ENCODE measurements around the gene RIOX2.
A peak's percentile ranks its signal among the peaks of the same experiment; 100 is the strongest.

Gene RIOX2

DNA sequence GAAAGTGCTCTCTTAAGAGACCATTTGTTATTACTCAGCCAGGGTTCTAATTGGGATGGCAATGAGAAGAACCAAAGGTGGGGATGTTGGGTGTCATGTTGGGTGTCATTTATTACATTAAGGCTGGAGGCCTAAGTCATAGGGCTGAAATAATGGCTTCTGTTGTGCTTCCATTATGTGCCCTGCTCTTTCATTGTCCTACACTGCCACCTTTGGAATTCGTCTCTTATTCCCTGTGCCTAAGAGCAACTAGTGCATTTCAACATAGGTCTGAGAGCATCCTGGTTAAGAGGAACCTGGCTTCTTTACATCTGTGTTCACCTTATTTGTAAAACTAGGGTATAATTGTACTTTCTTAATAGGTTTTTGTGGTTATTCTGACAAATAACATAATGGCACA is 32.2 kb downstream of the RIOX2 start:
- H3K36me3 ChIP-seq: peaks cover 65% of the 10 kb centered on the region

GRCh38 chr3:97939401-97939800 is 32.8 kb downstream of the RIOX2 start:
- Histone ChIP-seq H3K36me3 (peaks cover 63% of the 10 kb centered on the region), H3K4me3 (ENCODE audit: low read depth, low read length) (no peak overlapping the region), H3K27ac (peak overlapping the region; percentile 32), H3K9me3 (ENCODE audit: severe bottlenecking) (no peaks in the 10 kb centered on the region), H3K27me3 (ENCODE audit: insufficient read depth, low read depth, severe bottlenecking) (no peaks in the 10 kb centered on the region)
- no peak for TF ChIP-seq CTCF (IDR thresholded peaks at IDR 0.05; ENCODE audit: low read depth, low read length)
- no peak for DNase-seq

More for the DNA sequence above, 32.2 kb downstream of the RIOX2 start:
- TF ChIP-seq CTCF (IDR thresholded peaks at IDR 0.05; ENCODE audit: low read depth, low read length): peak; percentile 29; the same call in 1 of the 2 replicates
- H3K27ac ChIP-seq: peak overlapping the region; percentile 32; the same call in 1 of the 2 replicates
- DNase-seq: no peak
- H3K27me3 ChIP-seq (ENCODE audit: insufficient read depth, low read depth, severe bottlenecking): no peaks in the 10 kb centered on the region
- no peak overlapping the region for H3K4me3 ChIP-seq (ENCODE audit: low read depth, low read length)
- H3K9me3 ChIP-seq (ENCODE audit: severe bottlenecking): no peaks in the 10 kb centered on the region

- TF ChIP-seq CTCF (IDR thresholded peaks at IDR 0.05; ENCODE audit: low read depth, low read length): no peak
- Histone ChIP-seq H3K27ac (no peak overlapping the region), H3K36me3 (peaks cover 63% of the 10 kb centered on the region), H3K4me3 (ENCODE audit: low read depth, low read length) (no peak overlapping the region), H3K27me3 (ENCODE audit: insufficient read depth, low read depth, severe bottlenecking) (no peaks in the 10 kb centered on the region), H3K9me3 (ENCODE audit: severe bottlenecking) (no peaks in the 10 kb centered on the region)
- no peak for DNase-seq
Measured at GRCh38 chr3:97938444-97938843, 33.8 kb downstream of the RIOX2 start.

DNA sequence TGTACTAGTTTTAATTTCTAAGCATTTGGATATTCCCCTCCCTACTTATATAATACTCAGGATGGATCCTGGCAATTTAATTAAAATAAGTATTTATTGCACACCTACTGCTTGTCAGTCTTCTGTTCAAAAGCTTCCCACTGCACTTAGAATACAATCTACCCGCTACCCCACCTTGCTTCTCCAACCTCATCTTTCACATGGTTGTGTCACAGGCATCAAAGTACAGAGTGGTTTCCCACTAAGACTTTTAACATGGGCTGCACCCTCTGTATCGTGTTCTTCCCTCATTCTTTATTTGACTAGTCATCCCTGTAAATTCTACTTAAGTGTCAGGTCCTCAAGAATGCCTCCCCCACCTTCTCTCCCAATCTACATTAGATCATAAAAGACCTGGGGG is 35.0 kb downstream of the RIOX2 start:
- no peak for TF ChIP-seq CTCF (IDR thresholded peaks at IDR 0.05; ENCODE audit: low read depth, low read length)
- Histone ChIP-seq H3K4me3 (ENCODE audit: low read depth, low read length) (no peak overlapping the region), H3K9me3 (ENCODE audit: severe bottlenecking) (no peaks in the 10 kb centered on the region), H3K27ac (no peak overlapping the region), H3K27me3 (ENCODE audit: insufficient read depth, low read depth, severe bottlenecking) (no peaks in the 10 kb centered on the region), H3K36me3 (peaks cover 54% of the 10 kb centered on the region)
- DNase-seq: no peak

- no peak overlapping the region for H3K27ac ChIP-seq
- no peak for DNase-seq
- TF ChIP-seq CTCF (IDR thresholded peaks at IDR 0.05; ENCODE audit: low read depth, low read length): no peak
- H3K36me3 ChIP-seq: peaks cover 50% of the 10 kb centered on the region
- no peaks in the 10 kb centered on the region for H3K9me3 ChIP-seq (ENCODE audit: severe bottlenecking)
- no peak overlapping the region for H3K4me3 ChIP-seq (ENCODE audit: low read depth, low read length)
- H3K27me3 ChIP-seq (ENCODE audit: insufficient read depth, low read depth, severe bottlenecking): no peaks in the 10 kb centered on the region
Measured at GRCh38 chr3:97935842-97936241, 36.4 kb downstream of the RIOX2 start.

DNA sequence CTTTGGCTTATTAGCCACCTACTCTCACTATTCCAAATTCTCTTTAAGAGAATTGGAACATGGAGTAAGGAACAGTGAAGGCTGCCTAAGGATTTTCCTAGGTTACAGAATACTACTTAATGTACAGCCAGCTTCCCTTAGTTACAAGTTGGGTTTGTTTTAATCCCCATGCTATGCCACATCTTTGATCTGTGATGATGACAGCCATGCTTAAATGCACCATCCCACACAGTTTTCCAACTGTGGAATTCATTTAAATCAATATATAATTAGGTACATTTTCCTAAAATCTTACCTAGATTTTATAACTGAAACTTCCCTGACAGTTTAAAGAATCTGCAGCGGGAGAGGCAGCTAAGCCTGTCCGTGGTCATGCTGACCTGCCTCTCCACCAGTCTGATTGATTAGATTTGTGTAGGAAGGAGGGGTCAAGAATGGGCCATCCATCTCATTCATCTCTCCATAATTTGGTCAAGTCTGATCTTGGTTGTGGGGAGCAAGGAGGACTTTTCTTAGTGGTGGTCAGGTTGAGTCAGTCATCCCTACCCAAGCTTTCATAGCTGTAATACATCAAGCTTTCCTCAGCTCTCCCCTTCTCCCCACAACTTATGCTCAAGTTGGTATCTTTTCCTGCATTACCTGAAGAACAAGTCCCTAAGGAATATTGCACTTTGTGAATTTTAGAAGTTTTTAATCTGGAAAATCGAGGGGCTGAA is 37.1 kb downstream of the RIOX2 start:
- no peak overlapping the region for H3K4me3 ChIP-seq (ENCODE audit: low read depth, low read length)
- no peaks in the 10 kb centered on the region for H3K9me3 ChIP-seq (ENCODE audit: severe bottlenecking)
- no peaks in the 10 kb centered on the region for H3K27me3 ChIP-seq (ENCODE audit: insufficient read depth, low read depth, severe bottlenecking)
- H3K36me3 ChIP-seq: peaks cover 51% of the 10 kb centered on the region
- no peak for TF ChIP-seq CTCF (IDR thresholded peaks at IDR 0.05; ENCODE audit: low read depth, low read length)
- H3K27ac ChIP-seq: no peak overlapping the region
- no peak for DNase-seq

All from WERI-Rb-1 (cell line).